NCI-H748 (cell line): ENCODE results near the gene QSOX2.
"Not testable (repeated sequence)": the region's sequence is repeated elsewhere in the genome, so short reads cannot be mapped to it uniquely, and the experiment has no call there.

ENCODE experiments used
- DNase-seq: peaks from one replicate; lab custom pipeline; 2025; ENCODE audit not compliant: unreplicated experiment; lab: John Stamatoyannopoulos, UW

The QSOX2 gene

DNA sequence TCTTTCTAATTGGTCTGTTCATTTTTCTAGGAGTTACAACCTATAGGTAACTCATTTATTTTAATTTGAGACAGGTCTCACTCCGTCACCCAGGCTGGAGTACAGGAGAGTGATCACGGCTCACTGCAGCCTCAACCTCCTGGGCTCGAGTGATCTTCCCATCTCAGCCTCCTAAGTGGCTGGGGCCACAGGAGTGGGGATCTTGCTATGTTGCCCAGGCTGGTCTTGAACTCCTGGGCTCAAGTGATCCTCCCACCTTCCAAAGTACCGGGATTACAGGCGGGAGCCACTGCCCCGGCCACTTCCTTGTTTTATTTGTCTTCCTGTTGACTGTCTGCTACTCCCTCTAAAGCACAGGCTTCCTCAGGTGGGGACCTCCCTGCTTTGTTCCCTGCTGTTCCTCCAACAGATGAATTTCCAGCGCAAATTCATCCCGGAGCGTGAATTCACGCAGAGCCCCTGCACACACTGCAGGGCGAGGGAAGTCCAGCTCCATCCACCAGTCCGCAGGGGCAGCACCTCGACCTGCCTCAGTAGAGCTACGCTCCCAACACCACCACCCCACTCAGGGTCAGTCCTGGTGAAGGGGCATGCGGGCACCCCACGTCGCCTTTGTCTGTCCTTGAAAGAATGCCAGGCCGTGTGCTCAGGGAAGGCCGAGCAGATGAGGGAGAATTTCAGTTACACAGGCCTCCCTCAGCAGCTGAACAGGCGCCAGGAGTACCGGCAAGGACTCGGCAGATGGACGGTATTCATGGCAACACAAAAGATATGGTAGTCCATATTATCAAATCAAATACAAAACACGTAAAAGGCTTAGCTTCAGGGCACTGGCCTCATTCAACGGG lies 6.3 kb downstream of the QSOX2 start:
- no peak for DNase-seq

DNA sequence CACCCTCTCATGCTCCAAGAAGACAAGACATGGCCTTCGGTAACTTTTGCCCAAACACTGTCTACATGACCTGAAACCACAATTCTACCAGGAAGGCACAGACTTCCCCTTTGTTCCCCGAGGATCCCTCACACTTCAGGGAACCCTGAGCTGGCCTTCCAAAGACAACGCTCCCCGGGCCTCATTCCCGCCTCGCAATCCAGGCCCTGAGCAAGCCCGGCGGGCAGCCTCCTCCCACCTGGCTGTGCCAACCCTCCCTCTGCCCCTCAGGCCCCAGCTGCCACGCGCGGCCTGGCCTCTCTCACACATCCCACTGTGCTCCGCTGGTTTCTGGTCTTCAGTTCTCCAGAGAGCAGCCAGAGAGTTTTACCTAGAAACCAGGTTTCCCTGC lies 7.3 kb downstream of the QSOX2 start:
- DNase-seq: no peak

DNA sequence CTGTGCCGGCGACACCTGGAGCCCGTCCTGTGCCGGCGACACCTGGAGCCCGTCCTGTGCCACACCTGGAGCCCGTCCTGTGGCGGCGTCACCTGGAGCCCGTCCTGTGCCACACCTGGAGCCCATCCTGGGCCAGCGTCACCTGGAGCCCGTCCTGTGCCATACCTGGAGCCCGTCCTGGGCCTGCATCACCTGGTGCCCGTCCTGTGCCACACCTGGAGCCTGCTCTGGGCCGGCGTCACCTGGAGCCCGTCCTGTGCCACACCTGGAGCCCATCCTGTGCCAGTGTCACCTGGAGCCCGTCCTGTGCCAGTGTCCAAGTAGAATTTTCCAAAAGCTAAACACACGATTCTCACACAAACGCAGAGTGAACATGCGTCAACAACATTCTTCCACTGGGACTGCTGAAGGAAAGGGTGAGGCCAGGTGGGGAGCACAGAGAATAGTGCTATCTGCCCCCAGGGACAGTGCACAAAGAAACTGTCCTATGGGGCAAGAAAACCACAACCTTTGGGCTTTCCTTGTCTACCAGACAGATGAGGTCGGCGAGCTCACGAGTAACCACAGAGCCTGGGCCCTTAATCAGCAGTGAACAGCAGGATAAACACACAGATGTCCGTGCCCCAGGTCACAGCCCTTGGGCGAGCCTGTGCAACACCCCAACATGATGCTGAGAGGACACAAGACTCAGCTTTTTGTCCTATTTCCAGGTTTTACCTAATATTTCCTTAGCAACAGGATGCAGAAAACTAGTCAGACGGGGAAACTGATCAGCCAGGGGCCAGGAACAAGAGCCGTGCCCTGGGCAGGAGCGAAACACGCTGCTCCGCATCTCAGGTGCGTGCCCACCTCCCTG lies 7.9 kb downstream of the QSOX2 start:
- DNase-seq: no peak

DNA sequence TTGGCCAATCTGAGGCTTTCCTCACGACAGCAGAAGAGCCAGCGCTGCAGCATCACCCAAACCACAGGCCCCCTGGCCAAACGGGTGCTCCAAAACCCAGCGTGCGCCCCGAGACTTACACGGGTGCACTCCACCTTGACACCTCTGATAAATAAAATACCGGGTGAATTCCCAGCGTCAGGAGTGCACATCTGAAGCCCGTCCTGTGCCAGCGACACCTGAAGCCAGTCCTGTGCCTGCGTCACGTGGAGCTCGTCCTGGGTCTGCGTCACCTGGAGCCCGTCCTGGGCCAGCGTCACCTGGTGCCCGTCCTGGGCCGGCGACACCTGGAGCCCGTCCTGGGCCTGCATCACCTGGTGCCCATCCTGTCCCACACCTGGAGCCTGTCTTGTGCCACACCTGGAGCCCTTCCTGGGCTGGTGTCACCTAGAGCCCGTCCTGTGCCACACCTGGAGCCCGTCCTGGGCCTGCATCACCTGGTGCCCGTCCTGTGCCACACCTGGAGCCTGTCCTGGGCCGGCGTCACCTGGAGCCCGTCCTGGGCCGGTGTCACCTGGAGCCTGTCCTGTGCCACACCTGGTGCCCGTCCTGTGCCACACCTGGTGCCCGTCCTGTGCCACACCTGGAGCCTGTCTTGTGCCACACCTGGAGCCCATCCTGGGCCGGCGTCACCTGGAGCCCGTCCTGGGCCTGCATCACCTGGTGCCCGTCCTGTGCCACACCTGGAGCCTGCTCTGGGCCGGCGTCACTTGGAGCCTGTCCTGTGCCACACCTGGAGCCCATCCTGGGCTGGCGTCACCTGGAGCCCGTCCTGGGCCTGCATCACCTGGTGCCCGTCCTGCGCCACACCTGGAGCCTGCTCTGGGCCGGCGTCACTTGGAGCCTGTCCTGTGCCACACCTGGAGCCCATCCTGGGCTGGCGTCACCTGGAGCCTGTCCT lies 8.9 kb downstream of the QSOX2 start:
- DNase-seq: not testable (repeated sequence)

DNA sequence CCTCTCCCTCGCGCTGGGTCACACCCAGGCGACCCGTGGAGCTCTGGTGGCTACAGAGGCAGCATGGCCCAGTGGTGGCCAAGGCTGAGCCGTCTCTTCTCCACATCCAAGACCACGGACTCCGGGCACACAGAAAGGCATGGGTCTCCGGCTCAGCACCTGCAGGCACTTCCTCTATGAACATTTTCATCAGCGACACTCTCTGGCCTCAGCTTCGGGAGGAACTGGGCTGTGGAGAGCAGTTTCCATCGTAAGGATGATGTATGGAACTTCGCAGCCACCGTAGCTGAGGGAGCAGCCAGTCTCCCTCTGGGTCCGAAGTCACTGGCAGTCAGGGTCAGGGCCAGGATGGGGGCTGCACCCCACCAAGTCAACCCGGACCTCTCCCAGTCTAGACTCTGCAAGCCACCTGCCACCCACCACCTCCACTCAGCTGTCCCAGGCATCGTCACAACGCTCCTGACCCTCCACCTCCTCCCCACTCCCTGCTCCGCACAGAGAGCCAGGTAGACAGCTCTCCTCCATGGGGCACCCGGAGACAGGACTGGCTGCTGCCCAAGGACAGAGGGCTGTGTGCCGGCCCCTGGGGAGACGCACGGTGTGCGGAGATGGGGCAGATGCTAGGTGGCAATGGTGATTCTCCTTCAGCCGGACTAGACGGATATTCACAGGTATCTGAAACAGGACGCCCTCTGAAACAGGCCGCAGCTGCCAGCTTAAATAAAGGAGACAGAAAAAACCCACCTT lies 9.7 kb downstream of the QSOX2 start:
- no peak for DNase-seq

DNA sequence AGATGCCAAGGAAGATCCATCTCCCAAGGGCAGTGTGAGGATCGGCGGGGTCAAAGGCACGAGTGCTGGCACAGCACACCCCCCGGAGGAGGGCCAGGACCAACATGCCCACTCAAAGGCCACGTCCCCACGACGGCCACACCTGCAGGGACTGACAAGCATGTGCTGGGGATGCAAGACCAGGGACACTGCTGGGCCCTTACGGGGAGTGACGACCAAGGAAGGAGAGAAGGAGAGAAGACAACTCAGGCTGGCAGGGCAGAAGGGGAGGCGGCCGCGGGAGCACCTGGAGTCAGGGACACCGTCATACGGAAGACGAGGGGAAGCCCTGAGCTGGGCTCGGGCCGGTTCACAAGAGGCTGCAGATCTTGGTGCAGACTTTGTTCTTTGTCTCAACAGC lies 10.4 kb downstream of the QSOX2 start:
- no peak for DNase-seq

DNA sequence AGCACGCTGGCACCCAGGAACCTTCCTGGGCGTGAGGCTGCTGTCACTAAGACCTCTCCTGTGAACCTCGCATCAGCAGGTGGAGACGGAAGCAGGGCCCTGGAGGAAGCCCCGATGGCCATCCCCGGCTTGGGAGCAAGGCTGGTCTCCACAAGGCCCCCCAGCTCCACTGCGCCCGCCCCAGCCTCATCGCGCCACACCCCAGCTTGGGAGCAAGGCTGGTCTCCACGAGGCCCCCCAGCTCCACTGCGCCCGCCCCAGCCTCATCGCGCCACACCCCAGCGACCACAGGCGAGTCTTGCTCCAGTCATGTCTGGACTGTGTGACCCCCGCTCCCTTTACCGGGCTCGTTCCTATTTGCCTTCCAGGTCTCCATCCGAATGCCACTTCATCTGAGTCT lies 11.0 kb downstream of the QSOX2 start:
- DNase-seq: no peak

DNA sequence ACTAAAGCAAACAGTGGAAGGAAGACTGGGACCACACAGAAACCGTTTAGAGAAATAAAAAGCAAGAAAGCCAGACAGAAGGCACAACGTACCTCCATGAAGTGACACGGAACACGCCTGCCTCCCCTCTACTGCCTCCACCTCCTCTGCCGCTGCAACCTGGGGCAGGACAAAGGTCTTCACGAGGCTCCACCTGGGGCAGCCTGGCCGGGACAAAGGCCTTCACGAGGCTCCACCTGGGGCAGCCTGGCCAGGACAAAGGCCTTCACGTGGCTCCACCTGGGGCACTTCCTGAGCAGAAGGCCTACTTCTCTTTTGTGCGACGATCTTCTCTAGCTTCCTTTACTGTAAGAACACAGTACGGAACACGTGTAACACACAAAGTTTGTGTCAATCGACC lies 11.7 kb downstream of the QSOX2 start:
- DNase-seq: no peak

DNA sequence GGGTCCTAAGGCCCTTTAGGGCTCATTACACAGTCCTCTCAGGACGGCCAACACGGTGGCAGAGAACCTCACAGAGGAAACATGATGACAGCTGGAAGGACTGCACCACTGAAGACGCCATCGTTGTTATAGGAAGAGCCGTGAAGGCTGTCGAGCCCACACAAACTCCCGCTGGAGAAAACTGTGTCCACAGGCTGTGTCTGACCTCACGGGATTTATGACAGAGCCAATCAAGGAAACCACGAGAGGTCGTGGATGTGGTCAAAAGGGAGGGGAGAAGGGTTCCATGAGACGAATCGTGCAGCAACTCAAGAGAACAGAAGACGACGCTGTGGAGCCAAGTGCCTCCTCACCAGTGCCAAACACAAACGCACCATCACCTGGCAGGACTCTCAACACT lies 12.2 kb downstream of the QSOX2 start:
- no peak for DNase-seq

DNA sequence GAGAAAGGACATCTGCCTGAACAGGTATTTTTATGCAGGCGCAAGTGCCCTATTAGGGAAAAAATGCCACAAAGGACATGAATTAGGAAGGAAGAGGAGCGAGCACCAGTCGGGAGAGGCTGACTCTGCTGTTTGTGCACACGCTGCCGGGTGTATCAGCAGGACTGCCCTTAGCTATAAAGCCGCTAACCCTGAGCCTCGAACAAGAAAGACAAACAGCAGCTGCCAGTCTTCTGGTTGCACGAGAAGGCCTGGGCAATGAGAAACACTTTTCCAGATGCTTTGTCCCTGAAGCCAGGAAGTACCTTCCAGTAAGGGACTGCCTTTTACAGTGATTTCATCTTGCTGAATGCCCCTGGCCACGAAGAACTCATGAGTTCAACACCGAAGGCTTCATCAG lies 12.6 kb downstream of the QSOX2 start:
- no peak for DNase-seq

DNA sequence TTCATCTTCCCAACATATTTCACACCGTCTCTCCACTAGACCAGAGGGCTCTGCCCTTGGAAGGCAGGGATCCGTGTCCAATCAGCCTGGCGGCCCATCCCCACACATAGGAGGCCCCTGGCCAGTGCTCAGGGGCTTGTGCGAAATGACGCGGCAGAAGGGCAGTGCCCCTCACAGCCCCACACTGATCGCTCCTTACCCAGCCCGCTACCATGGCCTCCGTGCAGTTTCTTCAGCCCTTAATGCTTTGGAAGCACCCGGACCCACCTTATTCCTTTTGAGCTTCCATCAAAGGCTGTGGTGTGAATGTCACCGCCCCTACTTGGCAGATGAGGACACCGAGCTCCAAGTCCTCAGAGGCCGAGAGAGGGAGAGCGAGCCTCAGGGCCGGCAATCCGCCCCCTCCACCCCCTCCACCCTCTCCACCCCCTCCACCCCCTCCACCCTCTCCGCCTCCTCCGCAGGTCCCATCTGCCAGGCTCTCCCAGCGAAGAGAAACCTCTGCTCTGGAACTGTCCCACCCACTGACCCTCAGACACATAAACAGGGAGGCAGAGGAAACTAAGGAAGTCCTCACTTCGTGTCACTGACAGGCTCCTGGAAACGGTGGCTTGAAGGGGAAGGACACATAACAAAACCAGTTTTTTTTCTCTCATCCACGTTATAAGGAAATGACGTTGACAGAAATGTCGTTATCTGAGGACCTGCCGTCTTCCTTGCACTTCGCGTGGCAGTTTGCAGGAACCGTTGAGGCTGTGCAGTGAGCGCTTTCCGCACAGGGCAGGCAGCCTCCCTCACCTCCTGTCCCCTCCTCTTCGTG lies 13.9 kb downstream of the QSOX2 start:
- no peak for DNase-seq

DNA sequence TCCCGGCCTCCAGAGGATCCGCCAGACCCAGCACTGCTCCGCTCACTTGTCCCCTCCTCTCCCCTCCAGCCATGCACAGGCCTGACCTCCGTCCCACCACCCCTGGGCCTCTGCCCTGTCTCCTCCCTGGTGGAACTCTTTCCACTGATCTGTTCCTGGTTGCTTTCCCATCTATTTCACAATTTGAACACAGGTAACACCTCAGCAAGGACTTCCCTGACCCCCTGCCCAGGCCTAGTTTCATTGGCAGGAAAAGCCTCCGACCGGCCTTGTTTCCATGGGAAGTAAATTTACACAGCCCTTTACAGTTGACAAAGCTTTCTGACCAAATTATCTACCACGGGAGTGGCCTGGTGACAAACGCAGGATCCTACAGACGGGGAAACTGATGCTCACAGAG lies 14.8 kb downstream of the QSOX2 start:
- no peak for DNase-seq

DNA sequence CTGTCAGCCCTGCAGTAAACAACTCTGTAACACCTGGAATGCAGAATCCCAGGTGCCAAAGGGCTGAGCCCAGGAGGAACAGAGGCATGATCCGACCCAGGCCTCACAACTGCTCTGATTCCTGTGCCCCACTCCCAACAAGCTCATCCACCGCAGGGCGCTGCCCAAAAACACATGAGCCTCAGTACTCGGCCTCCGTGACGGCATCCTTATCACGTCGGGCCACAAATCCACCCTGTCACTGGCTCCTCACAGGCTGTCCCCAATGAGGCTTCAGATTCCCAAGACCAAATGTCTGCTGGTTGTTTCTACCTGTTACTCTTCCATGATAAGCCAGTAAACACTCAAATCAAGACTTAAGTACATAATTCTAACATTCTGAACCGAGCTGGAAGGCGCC lies 15.2 kb downstream of the QSOX2 start:
- DNase-seq: no peak

DNA sequence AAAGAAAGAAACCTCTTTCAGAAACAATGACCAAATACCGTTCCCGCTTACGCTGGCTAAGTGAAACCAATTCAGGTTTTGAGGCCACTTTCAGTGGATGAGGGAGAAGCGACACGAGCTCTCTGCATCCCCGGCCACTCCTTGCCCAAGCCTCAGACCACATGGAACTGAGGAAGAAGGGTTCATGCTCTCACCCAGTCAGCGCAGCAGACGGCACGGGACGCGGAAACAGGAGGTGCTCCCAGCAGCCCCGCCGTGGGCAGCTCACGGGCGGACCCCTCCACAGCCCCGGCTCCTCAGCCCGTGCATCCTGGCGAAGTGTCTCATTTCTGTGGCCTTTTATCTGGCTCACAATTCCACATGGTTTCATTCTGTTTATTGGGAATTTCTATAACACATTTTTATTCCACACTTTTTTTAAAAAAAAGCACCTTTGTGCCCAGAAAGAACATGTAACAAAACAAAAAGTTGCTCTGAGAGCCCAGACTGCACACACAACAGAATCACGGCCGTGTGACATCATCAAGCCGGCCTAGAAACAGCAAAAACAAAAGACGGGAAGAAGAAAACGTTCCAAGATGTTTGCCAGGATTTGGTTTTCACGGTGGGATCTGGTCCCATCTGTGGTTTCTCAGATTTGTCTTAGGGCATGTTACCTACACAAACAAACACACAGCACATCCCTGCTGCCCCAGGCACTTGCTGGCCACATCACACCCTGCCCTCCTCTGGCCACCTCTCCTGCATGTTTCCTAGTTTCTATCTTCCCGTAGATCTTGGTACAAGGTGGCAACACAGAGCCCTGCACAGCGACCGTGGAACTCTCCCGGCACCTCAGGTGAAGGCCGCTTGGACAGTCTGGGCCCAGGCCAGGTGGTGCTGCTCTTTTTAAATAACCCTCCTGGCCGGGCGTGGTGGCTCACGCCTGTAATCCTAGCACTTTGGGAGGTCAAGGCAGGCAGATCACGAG lies 16.2 kb downstream of the QSOX2 start:
- DNase-seq: no peak

DNA sequence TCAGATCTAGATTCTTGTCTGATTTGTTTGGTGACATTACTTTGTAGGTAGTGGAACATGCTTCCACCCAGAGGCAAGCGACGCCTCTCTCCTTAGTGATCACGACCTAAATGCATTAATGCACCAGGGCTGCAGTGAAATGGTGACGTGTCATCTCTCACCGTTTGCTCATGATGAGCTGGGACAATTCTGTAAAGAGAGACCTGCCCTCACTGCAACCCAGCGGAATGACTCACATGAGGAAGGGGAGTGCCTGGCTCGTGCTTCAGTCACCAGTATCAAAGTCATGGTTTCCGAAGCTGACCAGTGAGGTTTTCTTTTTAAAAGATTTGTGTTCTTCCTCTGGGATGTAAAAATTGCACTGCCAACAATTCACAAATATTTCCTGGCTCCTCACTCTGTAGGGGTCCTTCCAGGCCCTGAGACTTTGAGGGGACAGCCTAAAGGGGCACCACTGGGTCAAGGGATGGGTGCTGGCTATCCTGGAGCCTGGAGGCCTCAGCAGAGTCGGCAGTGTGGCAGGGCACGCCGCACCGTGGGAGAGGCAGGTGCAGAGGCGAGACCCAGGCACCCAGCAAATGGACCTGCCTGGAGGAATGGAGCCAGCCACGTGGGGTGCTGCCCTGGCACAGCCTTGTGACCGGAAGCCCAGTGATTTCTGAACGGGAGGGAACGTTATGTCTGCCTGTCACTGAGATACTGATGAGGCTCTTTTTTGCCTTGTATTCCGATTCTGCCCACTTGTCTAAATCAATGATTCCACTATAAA lies 17.3 kb downstream of the QSOX2 start:
- no peak for DNase-seq

DNA sequence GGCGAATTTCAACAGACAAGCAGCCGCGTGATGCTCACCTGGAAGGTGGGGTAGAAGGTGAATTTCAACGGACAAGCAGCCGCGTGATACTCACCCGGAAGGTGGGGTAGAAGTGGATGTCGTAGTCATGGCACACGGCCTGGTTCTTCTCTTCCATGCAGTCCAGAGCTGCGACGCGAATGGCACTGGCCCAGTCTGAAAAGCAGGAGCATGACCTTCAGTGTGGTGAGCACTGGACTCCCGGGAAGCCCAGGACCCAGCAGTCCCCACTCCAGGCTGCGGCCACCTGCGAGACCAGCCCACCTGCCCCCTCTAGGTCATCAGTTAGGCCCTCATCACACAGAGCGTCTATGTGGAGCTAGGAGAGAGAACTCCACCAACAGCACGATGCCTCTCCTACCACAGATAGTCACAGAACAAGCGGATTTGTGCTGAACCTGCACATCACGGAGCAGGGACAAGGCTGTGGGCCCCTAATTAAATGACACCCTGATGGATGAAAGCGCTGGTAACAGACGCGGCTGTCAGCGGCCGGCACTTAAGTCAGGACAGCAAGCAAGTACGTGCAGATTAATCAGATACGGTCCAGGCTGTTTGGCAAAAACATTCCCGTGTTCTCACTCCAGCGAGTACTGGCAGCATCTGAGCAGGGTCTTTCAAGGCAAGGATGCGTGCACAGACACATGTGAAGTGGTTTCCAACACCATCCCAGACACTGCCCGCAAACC lies 18.8 kb downstream of the QSOX2 start:
- DNase-seq: no peak
